B cell (primary cell): ENCODE measurements around the gene FAIM2. TPM values are rescaled to one million over a fixed set of nuclear protein-coding genes. Genes with fewer than 3 reads are reported as not detected.

Experiments used
- ATAC-seq: fragments of 200-7000 bp; cut with Tn5 transposase; one replicate; pipeline ENCODE4 v1.10.0; 2021; ENCODE audit warnings: low read depth, mild to moderate bottlenecking, moderate number of reproducible peaks, moderate library complexity
- CTCF ChIA-PET: fragments of 350-600 bp; sonication (Branson Sonifier 250); formaldehyde crosslinking; loops from one replicate; lab custom pipeline; 2021; ENCODE audit warnings: antibody characterized with exemption, inconsistent platforms; lab: Charles Lee
- POLR2A ChIA-PET: fragments of 350-600 bp; sonication (Branson Sonifier 250); formaldehyde crosslinking; loops from one replicate; lab custom pipeline; 2021; ENCODE audit warnings: antibody characterized with exemption; lab: Charles Lee
- DNase-seq: peaks from one replicate; pipeline ENCODE4 v3.0.0; 2013
- H2AFZ ChIP-seq: 2 replicates; pipeline ENCODE4 v1.6.1; 2012; ENCODE audit warnings: mild to moderate bottlenecking, low read depth, low read length; ENCODE audit not compliant: insufficient read depth, poor library complexity, severe bottlenecking
- H3K27ac ChIP-seq, 2 donors: 1 replicate in 1 of 2; 2 replicates in 1 of 2; pipeline ENCODE4 v1.5.1; 2012 to 2013; ENCODE audit warnings: low read length in 2 of 2, mild to moderate bottlenecking in 2 of 2, moderate library complexity in 1 of 2
- H3K27me3 ChIP-seq, 4 experiments: fragments of 200-600 bp in 1 of 4; sonication (generic) in 1 of 4; replicated peaks in 1 of 4; 1 replicate in 2 of 4; 2 replicates in 2 of 4; pipeline versions ENCODE4 v1.6.1 to v1.7.0; 2013 to 2016; ENCODE audit warnings: low read length in 3 of 4, mild to moderate bottlenecking in 2 of 4, mixed read lengths in 1 of 4, moderate library complexity in 1 of 4; ENCODE audit not compliant: insufficient read depth in 4 of 4, control insufficient read depth in 3 of 4; ENCODE audit errors: control extremely low read depth in 1 of 4
- H3K36me3 ChIP-seq, 2 experiments: replicated peaks in 1 of 2; 1 replicate in 1 of 2; 2 replicates in 1 of 2; pipeline versions ENCODE4 v1.6.1 to v1.7.1; 2013; ENCODE audit warnings: low read length in 1 of 2; ENCODE audit not compliant: insufficient read depth in 2 of 2, control insufficient read depth in 1 of 2; ENCODE audit errors: control extremely low read depth in 1 of 2, extremely low read depth in 1 of 2
- H3K4me1 ChIP-seq, 2 donors: fragments of 200-600 bp in 1 of 2; sonication (generic) in 1 of 2; 1 replicate in 1 of 2; 2 replicates in 1 of 2; pipeline versions ENCODE4 v1.5.1 to v1.6.1; 2013 to 2017; ENCODE audit warnings: low read length in 2 of 2; ENCODE audit not compliant: control insufficient read depth in 2 of 2, insufficient read depth in 2 of 2
- H3K4me2 ChIP-seq: replicated peaks from 2 replicates; pipeline ENCODE3; 2012; ENCODE audit warnings: mild to moderate bottlenecking, low read depth, low read length; ENCODE audit not compliant: poor library complexity, severe bottlenecking
- H3K4me3 ChIP-seq, 5 experiments: fragments of 200-600 bp in 1 of 5; sonication (generic) in 1 of 5; 1 replicate in 3 of 5; 2 replicates in 2 of 5; pipeline versions ENCODE4 v1.5.1 to v1.7.0; 2011 to 2016; ENCODE audit warnings: low read length in 4 of 5, mild to moderate bottlenecking in 4 of 5, low read depth in 2 of 5, control low read depth in 1 of 5, moderate library complexity in 1 of 5; ENCODE audit not compliant: insufficient read depth in 1 of 5; ENCODE audit errors: control extremely low read depth in 1 of 5, extremely low read depth in 1 of 5
- H3K79me2 ChIP-seq: fragments of 200-600 bp; sonication (generic); one replicate; pipeline ENCODE4 v1.6.0; 2016; ENCODE audit warnings: low read length; ENCODE audit not compliant: control insufficient read depth, insufficient read depth
- H3K9ac ChIP-seq: fragments of 200-600 bp; sonication (generic); 2 replicates; pipeline ENCODE4 v1.6.1; 2017; ENCODE audit warnings: mild to moderate bottlenecking, low read length, moderate library complexity
- H3K9me3 ChIP-seq, 3 donors: one replicate each; pipeline versions ENCODE4 v1.6.1 to v1.7.1; 2013; ENCODE audit warnings: low read length in 2 of 3; ENCODE audit not compliant: control insufficient read depth in 2 of 3, insufficient read depth in 1 of 3; ENCODE audit errors: control extremely low read depth in 1 of 3
- H4K20me1 ChIP-seq: 2 replicates; pipeline ENCODE4 v1.6.0; 2012; ENCODE audit warnings: mild to moderate bottlenecking, low read length; ENCODE audit not compliant: insufficient read depth, control insufficient read depth, poor library complexity, severe bottlenecking
- H3K27ac Mint-ChIP-seq: one replicate; pipeline ENCODE4 v1.8.0; 2021; ENCODE audit warnings: mixed read lengths
- H3K27me3 Mint-ChIP-seq: one replicate; pipeline ENCODE4 v1.8.0; 2021; ENCODE audit warnings: mixed read lengths
- H3K4me1 Mint-ChIP-seq: one replicate; pipeline ENCODE4 v1.8.0; 2021; ENCODE audit warnings: mixed read lengths
- H3K4me3 Mint-ChIP-seq: one replicate; pipeline ENCODE4 v1.8.0; 2021; ENCODE audit warnings: mixed read lengths
- H3K9me3 Mint-ChIP-seq: one replicate; pipeline ENCODE4 v1.8.0; 2022; ENCODE audit warnings: mixed read lengths; ENCODE audit not compliant: insufficient read depth
- CTCF ChIP-seq: fragments of 200-600 bp; IDR thresholded peaks from one replicate; pipeline ENCODE4 v1.8.0; 2022; ENCODE audit warnings: antibody characterized with exemption, mild to moderate bottlenecking
- EZH2 ChIP-seq: IDR thresholded peaks from 2 replicates; pipeline ENCODE4 v1.6.1; 2012; ENCODE audit warnings: borderline replicate concordance, low read depth, mild to moderate bottlenecking, moderate library complexity, low read length; ENCODE audit not compliant: insufficient read depth, poor library complexity, severe bottlenecking
- WGBS: methylation state at CpG from one replicate; pipeline ENCODE4 v1.1.5; 2013; ENCODE audit warnings: missing lambda C conversion rate; ENCODE audit not compliant: insufficient coverage; 5-methylcytosine and 5-hydroxymethylcytosine counted together
- intact Hi-C: fragments of 100-400 bp; cut with micrococcal nuclease; formaldehyde crosslinking; loops from one replicate; pipeline ENCODE4 v1.10.0; 2022
- polyA plus RNA-seq: library from polyadenylated mRNA; depleted of rRNA; stranded (reverse); fragments of >200 nt; gene quantifications from 2 replicates; pipeline ENCODE4 v1.2.3, GENCODE V29; 2012
- total RNA-seq, 2 donors: library from RNA; stranded (reverse); fragments of 120-200 nt in 1 of 2; gene quantifications; 1 replicate in 1 of 2; 2 replicates in 1 of 2; pipeline versions ENCODE4 v1.2.3 to v1.2.4, GENCODE V29; 2013 to 2022

The FAIM2 gene
- total and polyA plus RNA-seq, 2 donors (not counting 1 experiment from before 2014, with no cell fraction given) = not detected

- intact Hi-C loops = loop anchor here (5.0 kb wide), 1 partner anchor 188 kb away; the partner anchor contains the start of gene ASIC1
- TF ChIP-seq CTCF (no peak), EZH2 (no peak)
- H3K4me2 ChIP-seq = no peak overlapping the region
- POLR2A ChIA-PET = interaction anchor here (0.5 kb wide), 1 partner anchor 11 kb away, joined by 3 read pairs; no protein-coding TSS in a partner anchor
- H2AFZ ChIP-seq = no peak overlapping the region
- H3K4me3 Mint-ChIP-seq = no peak overlapping the region
- no peak for DNase-seq
- H3K27ac Mint-ChIP-seq = no peak overlapping the region
- no peaks in the 10 kb centered on the region for H3K4me1 ChIP-seq
- no peak overlapping the region for H3K27ac ChIP-seq
- CTCF ChIA-PET = interaction anchor here (1.2 to 1.6 kb wide), 3 partner anchors 11 to 128 kb away, joined by 3 to 4 read pairs (median 3); partner anchors contain the start of gene TMBIM6
- WGBS = 50% methylated on average over 12 of the region's 16 CpGs
- no peak overlapping the region for H3K4me3 ChIP-seq
- H3K9me3 Mint-ChIP-seq = no peaks in the 10 kb centered on the region
- H3K9ac ChIP-seq = no peak overlapping the region
- no peaks in the 10 kb centered on the region for H3K9me3 ChIP-seq
- no peaks in the 10 kb centered on the region for H3K4me1 Mint-ChIP-seq
- H3K79me2 ChIP-seq = no peaks in the 10 kb centered on the region
- H3K27me3 Mint-ChIP-seq = peaks cover 14% of the 10 kb centered on the region
- no peaks in the 10 kb centered on the region for H3K36me3 ChIP-seq
- H3K27me3 ChIP-seq = no peaks in the 10 kb centered on the region
- H4K20me1 ChIP-seq = no peaks in the 10 kb centered on the region
- ATAC-seq = no peak
Measured at GRCh38 chr12:49868952-49869815, 34.5 kb downstream of the FAIM2 start.

- Mint-ChIP-seq H3K4me3 (no peak overlapping the region), H3K9me3 (no peaks in the 10 kb centered on the region), H3K27ac (no peak overlapping the region), H3K4me1 (no peaks in the 10 kb centered on the region), H3K27me3 (peaks cover 14% of the 10 kb centered on the region)
- ATAC-seq (no peak), DNase-seq (no peak)
- no peak for TF ChIP-seq CTCF
- no peak for TF ChIP-seq EZH2
- Histone ChIP-seq H3K79me2 (no peaks in the 10 kb centered on the region), H3K4me2 (no peak overlapping the region), H3K4me3 (no peak overlapping the region), H3K27ac (no peak overlapping the region), H3K36me3 (no peaks in the 10 kb centered on the region), H3K4me1 (no peaks in the 10 kb centered on the region), H3K27me3 (no peaks in the 10 kb centered on the region), H2AFZ (no peak overlapping the region), H3K9ac (no peak overlapping the region), H3K9me3 (no peaks in the 10 kb centered on the region), H4K20me1 (no peaks in the 10 kb centered on the region)
- ChIA-PET POLR2A (no interaction called here), CTCF (interaction anchor here (1.1 to 2.8 kb wide), 7 partner anchors 12 to 127 kb away, joined by 3 to 7 read pairs (median 4); partner anchors contain the start of genes BCDIN3D and TMBIM6)
- intact Hi-C loops = loop anchor here (5.0 kb wide), 1 partner anchor 189 kb away; the partner anchor contains the start of gene ASIC1
- WGBS = 95% methylated on average over 14 of the region's 16 CpGs
Measured at GRCh38 chr12:49868449-49868848, 35.3 kb downstream of the FAIM2 start.
